Measurements from ENCODE around the gene GRIA1.

Gene GRIA1

GRCh38 chr5:153745778-153746395 is 255.4 kb downstream of the GRIA1 start:
- DNase-seq: no peak

DNA sequence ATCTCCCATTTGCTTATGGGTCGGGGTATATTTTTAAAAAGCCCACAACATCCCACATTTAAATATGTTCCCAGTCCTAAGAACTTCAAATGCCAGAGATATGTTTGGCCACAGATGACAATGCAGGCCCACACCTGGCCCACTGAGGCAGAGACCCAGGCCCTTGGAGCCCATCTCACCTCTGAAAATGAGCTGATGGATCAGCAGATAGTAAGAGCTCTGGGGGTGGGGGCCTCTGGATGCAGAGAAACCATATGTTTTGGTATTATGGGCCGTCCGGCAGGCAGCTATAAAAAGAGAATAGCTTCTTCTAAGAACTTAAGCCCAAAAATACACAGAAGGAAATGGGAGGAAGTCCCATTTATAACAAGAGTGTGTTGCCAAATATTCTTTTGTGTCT is 256.0 kb downstream of the GRIA1 start:
- DNase-seq: no peak

DNA sequence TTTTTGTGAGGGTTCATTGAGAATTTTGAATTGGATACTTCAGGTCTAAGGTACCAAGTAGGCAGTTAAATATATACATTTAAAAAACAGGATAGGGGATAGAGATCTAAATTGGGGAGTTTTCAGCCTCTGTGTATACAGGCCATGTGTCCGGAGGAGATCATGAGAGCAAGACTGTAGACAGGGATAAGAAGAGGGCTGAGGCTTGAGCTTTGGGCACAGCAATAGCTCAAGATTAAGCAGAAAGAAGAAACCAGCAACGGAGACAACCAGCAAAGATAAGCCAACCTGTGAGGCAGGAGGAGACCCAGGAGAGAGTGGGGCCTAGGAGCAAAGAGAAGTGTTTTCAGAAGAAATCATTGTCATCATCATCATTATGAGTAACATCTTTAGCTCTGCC is 258.4 kb downstream of the GRIA1 start:
- no peak for DNase-seq

DNA sequence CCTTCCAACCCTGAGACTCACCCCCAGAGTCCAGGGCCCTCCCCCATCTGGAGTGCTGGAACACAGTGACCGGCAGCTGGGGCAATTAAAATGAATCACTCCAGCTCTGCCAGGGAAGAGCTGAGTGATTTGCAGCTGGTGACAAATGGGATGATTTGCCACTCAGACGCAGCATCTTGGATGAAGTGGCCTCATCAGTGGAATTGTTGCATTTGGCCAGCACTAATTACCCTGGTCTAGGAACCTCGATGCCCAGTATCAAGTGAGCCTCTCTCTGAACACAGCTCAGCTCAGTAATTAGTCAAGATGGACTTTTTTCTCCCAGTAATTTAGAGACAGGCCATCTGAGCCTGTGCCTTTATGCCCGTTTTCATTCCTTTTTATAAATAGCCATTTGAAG is 259.5 kb downstream of the GRIA1 start:
- no peak for DNase-seq

DNA sequence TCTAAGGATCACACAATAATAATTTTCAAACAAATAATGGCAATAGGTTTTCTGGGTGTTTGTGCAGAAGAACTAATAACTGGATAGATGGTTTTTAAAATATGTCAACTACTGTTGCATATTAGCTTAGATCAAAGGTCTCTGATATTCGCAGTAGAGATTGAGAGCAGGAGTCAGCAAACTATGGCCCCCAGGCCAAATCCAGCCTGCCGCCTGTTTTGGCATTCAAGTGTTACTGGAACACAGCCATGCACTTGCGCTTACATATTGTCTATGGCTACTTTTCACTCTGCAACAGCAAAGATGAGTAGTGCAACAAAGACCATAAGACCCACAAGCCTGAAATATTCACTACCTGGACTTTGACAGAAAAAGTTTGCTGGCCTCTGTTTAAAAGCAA is 260.8 kb downstream of the GRIA1 start:
- DNase-seq: no peak

DNA sequence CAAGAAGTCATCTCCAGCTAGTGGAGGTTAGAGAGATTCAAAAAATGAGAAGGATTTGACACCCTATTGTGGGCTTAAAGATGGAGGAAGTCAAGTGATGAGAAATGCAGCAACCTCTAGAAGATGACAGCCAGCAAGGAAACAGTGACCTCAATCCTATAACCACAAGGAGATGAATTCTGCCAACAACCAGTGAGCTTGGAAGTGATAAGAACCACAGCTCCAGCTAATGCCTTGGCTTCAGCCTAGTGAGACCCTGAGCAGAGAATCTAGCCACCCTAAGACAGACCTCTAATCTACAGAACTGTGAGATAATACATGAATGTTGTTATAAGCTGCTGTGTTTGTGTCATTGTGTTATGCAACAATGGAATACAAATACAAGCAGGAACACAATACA is 262.4 kb downstream of the GRIA1 start:
- peak; percentile 4 for DNase-seq

DNA sequence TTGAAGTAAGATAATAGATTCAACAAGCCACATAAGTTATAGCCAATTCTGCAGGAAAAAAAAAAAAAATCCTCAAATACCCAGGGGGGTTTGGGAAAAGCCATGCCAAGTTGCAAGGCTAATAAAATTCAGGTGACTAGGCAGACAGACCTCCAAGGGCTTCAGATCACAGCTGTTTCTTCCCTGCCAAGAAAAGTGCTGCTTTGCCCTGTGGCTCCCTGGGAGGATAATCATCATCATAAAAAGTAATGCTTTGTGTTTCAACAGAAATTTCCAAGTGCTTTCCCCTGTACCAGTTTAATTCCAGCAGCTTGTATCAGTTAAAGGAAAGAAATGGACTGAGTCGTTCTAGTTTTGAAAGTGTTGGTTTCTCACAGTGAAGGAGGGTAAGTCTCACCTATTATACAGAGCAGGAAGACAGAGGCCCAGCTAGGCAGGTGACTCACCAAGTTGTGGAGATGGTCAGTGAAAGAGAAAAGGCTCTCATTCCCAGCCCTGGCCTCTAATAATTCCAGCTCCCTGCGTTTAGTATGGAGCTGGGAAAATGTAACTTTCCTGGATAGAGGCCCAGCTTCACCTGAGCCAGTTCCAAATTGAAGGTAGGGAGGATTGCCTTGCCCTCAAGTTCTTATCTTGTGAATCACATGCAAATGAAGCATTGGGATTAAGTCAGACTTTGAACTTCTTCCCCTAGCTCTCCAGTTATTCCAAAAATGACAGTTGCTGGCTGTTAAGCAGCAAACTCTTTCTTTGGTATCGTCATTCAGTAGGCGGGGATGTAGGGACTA is 263.4 kb downstream of the GRIA1 start:
- DNase-seq: peak; percentile 34

DNA sequence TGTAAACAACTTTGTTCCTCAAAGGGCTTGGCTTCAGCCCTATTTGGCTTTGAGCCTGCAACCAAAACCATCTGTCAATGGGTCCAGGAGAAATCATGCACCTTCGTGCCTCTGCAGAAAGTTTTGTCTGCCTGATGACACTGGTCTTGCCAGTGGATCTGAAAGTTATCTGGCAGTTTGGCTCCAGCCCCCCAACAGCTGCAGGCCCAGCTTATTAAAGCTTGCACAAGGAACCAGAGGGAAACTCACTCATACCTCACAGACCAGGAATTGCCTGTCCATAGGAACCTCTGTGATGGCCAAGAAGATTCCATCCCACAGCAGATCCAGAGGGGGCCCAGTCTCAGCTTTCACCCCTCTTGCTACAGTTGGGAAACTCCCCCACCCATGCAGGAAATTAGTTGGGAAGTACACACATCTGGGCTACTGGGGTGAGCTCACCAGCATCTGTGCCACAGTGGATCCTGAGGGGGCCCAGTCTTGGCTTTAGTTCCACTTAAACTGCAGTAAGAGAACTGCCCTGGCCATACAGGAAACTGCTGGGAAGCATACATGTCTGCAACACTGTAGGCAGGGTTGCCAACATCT is 265.5 kb downstream of the GRIA1 start:
- DNase-seq: no peak

GRCh38 chr5:153756540-153756939 is 266.1 kb downstream of the GRIA1 start:
- no peak for DNase-seq

DNA sequence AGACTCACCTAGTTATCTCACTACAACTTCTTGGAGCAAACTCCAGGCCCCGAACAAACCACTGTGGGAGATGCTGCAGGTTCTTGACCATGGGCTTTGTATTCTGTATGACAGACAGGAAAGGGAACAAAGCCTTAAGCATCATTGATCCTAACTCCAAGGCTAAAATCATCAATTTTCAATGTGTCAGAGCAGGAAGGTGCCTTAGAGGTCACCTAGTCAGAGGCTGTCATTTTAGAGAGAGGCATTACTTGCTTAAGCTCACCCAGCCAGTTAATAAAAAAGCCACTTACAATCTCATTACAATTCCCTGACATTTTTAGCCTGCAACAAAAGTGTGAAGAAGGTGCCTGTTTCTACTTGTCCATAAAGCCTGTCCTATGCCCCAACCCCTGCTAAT is 275.5 kb downstream of the GRIA1 start:
- DNase-seq: no peak

DNA sequence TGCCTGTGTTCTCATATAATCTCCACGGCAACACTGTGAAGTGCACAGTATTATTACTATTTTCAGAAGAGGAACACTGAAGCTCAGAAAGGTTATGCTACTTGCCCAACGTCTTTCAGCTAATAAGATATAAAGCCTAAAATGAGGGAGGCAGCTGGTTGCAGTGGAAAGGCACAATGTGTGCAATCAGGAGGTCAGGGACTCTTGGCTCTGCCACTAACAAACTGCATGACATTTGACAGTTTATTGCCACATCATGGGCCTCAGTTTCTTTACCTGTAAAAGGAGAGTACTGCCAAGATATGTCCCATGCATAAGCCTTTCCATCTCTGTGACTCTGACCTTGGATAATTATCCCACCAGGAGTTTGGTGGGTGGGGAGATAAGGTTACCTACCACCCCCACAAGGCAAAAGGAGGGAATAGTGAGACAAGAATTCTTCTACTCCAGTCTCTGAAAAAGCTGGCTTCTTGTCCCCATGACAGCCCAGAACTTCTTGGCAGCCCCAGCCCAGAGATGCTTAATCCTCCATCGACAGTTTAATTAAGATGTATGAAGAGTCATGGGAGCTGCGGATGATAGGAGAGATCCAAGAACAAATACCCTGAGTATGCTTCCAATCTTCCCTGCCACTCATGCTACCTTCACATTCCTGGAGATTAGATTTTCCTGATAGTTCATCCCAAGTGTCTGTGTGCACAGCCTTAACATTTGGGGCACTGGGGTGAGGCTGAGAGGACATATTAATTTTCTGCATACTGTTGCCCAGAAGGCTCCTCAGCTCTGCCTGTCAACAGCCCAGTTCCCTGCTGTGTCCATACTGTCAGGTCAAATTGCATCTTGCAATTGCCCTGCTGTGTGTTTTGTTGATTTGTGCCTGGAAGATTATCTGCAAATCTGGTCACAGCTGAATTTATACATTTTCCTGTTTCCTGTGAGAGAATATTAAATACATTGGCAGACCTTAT is 277.0 kb downstream of the GRIA1 start:
- DNase-seq: no peak

DNA sequence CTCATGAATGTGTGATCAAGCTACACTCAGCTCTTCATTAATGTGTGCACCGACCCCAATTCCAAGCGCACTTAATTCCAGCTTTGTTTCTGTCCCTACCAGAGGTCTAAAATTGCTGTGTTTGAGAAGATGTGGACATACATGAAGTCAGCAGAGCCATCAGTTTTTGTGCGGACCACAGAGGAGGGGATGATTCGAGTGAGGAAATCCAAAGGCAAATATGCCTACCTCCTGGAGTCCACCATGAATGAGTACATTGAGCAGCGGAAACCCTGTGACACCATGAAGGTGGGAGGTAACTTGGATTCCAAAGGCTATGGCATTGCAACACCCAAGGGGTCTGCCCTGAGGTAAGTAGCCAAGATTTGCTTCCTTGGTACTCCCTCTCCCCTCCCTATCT is 279.6 kb downstream of the GRIA1 start:
- DNase-seq: no peak

DNA sequence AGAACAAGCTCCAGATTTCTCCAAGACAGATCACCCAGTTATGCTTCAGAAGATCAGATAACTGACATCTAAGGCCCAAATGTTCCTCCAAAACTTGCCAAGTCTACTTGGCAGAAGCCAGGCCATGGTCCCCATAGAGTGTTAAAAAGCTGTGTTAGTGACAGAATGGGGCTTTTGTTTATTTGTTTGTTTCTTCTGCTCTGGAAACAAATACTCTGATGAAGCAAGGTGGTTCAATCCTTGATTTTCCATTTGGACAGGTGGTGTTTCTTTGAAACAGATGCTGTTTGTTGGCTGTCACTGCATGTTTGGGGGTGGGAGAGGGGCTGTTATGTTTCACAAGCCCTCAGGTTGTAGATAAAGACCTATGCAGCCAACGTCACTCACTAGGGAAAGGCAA is 284.2 kb downstream of the GRIA1 start:
- DNase-seq: no peak

- no peak for DNase-seq
These were observed 285.5 kb downstream of the GRIA1 start for GRCh38 chr5:153775923-153776322.

DNA sequence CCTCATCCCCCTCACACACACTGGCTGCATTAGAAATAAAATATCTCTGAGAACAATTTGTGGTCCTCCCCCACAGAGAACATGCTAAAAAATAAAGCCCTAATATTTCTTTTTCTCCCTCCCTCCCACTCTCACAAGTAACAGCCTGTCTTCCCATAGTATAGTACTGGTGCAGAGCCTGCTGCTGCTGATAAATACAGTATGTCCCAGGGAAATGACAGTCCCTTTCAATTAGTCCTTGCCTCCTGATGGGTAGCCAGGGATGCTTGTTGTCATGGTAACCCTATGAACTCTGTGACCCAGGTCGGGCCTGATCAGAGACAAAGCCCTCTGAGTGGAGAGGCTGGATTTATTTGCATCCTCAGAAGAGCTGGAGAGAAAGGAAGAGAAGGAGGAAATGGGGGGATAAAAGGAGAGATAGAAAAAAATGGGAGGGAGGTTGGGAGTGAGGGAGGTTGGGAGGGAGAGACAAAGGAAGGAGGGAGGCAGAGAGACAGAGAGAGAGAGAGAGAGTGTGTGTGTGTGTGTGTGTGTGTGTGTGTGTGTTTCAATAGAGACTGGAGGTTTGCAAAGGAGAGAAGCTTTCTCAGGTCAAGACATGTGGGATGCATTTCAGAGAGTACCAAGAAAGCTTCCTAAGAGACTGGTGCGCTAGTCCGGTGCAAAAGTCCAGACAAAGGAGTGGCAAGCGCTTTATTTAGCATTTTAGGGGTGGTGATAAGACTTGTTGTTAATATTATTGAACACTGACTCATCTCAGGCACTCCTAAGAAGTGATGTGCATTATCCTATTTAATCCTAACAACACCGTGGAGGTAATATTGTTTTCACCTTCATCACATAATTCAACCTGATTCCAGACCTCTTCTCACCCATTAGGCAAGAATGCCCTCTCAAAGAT is 287.5 kb downstream of the GRIA1 start:
- DNase-seq: no peak

DNA sequence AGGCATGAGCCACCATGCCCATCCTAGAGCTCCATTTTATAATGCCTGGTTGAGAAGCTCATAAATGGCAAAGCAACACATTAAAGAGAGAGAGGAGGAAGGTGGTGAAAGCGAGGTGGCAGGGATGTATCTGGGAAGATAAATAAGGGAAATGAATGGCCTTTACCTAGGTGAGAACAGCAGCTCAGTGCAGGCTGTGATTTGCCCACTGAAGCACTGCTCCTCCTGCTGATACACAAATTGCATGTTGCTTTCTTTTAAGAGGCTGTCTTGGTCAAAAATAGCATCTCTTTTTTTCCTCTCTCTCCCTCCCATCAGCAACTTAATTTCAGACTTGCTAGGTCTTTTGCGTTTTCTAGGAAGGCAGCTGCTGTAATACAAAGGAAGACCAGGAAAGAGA is 289.4 kb downstream of the GRIA1 start:
- DNase-seq: no peak

- DNase-seq: no peak
These were observed 290.6 kb downstream of the GRIA1 start for GRCh38 chr5:153780876-153781705.

- DNase-seq: peak; percentile 89
These were observed 292.3 kb downstream of the GRIA1 start for GRCh38 chr5:153782589-153783361.

- no peak for DNase-seq
These were observed 292.8 kb downstream of the GRIA1 start for GRCh38 chr5:153783362-153783658.

GRCh38 chr5:153784277-153784676 is 293.8 kb downstream of the GRIA1 start:
- DNase-seq: no peak

DNA sequence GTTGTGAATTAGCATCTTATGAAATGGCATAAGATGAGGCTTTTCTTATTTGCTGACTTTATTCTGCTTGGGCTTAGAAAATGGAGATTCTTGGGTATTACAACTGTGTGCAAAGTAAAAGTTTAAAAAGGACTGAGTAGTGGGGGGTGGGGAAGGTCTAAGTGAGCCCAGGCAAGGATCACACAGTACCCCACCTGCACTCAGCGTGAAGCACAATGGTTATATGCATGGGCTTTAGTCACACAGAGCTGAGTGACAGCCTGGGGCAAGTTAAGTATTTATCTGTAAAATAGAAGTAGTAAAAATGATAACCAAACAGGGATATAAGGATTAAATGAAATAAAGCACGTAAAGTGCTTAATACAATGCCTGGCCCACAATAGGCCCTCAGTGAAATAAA is 300.9 kb downstream of the GRIA1 start:
- no peak for DNase-seq
